ENCODE data around the gene RAP1GAP.

Gene RAP1GAP

GRCh38 chr1:21559788-21560567 is 109.2 kb downstream of the RAP1GAP start:
- peaks cover 15 to 19% of the 10 kb centered on the region in 2 experiments for H3K4me1 ChIP-seq (ENCODE audit: control insufficient read depth in 1 of 2, insufficient read depth in 1 of 2, low read depth in 1 of 2, low read length in 1 of 2)
- H3K4me3 ChIP-seq (ENCODE audit: low read depth in 1 of 2, low read length in 1 of 2), result no peak overlapping the region
- H3K27me3 ChIP-seq, result peaks cover 8% of the 10 kb centered on the region
- H3K27ac ChIP-seq, result no peak overlapping the region
- peaks cover 40% of the 10 kb centered on the region for H3K36me3 ChIP-seq
- no peaks in the 10 kb centered on the region for H3K9me3 ChIP-seq
- no peak for TF ChIP-seq CTCF (IDR thresholded peaks at IDR 0.05)

- Histone ChIP-seq H3K9me3 (no peaks in the 10 kb centered on the region), H3K27me3 (no peaks in the 10 kb centered on the region), H3K27ac (peak overlapping the region; percentile 90), H3K4me3 (ENCODE audit: low read depth in 1 of 2, low read length in 1 of 2) (peak overlapping the region; percentile 15 to 40), H3K36me3 (no peaks in the 10 kb centered on the region), H3K4me1 (ENCODE audit: control insufficient read depth in 1 of 2, insufficient read depth in 1 of 2, low read depth in 1 of 2, low read length in 1 of 2) (peaks cover 58 to 81% of the 10 kb centered on the region in 2 experiments)
- TF ChIP-seq CTCF (IDR thresholded peaks at IDR 0.05), result no peak
Measured at GRCh38 chr1:21553116-21553926, 115.8 kb downstream of the RAP1GAP start.

GRCh38 chr1:21552715-21553114 is 116.4 kb downstream of the RAP1GAP start:
- H3K27me3 ChIP-seq, result no peaks in the 10 kb centered on the region
- peak overlapping the region; percentile 90 for H3K27ac ChIP-seq

GRCh38 chr1:21550866-21551475 is 118.2 kb downstream of the RAP1GAP start:
- TF ChIP-seq CTCF (IDR thresholded peaks at IDR 0.05), result no peak
- no peaks in the 10 kb centered on the region for H3K9me3 ChIP-seq
- H3K27ac ChIP-seq, result peak overlapping the region; percentile 90
- no peaks in the 10 kb centered on the region for H3K36me3 ChIP-seq
- peak overlapping the region; percentile 19 to 24 for H3K4me3 ChIP-seq (ENCODE audit: low read depth in 1 of 2, low read length in 1 of 2)
- peaks cover 81 to 94% of the 10 kb centered on the region in 2 experiments for H3K4me1 ChIP-seq (ENCODE audit: control insufficient read depth in 1 of 2, insufficient read depth in 1 of 2, low read depth in 1 of 2, low read length in 1 of 2)
- no peaks in the 10 kb centered on the region for H3K27me3 ChIP-seq

More at GRCh38 chr1:21552715-21553114, 116.4 kb downstream of the RAP1GAP start:
- no peaks in the 10 kb centered on the region for H3K36me3 ChIP-seq
- H3K4me1 ChIP-seq (ENCODE audit: control insufficient read depth in 1 of 2, insufficient read depth in 1 of 2, low read depth in 1 of 2, low read length in 1 of 2), result peaks cover 64 to 87% of the 10 kb centered on the region in 2 experiments
- peak overlapping the region in 1 of 2 experiments; percentile 1 for H3K4me3 ChIP-seq (ENCODE audit: low read depth in 1 of 2, low read length in 1 of 2)
- TF ChIP-seq CTCF (IDR thresholded peaks at IDR 0.05), result no peak
- H3K9me3 ChIP-seq, result no peaks in the 10 kb centered on the region

- no peaks in the 10 kb centered on the region for H3K27me3 ChIP-seq
- no peak for TF ChIP-seq CTCF (IDR thresholded peaks at IDR 0.05)
- H3K36me3 ChIP-seq, result no peaks in the 10 kb centered on the region
- no peaks in the 10 kb centered on the region for H3K9me3 ChIP-seq
- H3K4me1 ChIP-seq (ENCODE audit: control insufficient read depth in 1 of 2, insufficient read depth in 1 of 2, low read depth in 1 of 2, low read length in 1 of 2), result peaks cover 90 to 97% of the 10 kb centered on the region in 2 experiments
- peak overlapping the region; percentile 90 for H3K27ac ChIP-seq
- peak overlapping the region in 1 of 2 experiments; percentile 19 for H3K4me3 ChIP-seq (ENCODE audit: low read depth in 1 of 2, low read length in 1 of 2)
Measured at GRCh38 chr1:21550097-21550496, 119.1 kb downstream of the RAP1GAP start.

Data from neutrophil (primary cell).